ENCODE measurements around the gene DUSP16.

DUSP16 gene

DNA sequence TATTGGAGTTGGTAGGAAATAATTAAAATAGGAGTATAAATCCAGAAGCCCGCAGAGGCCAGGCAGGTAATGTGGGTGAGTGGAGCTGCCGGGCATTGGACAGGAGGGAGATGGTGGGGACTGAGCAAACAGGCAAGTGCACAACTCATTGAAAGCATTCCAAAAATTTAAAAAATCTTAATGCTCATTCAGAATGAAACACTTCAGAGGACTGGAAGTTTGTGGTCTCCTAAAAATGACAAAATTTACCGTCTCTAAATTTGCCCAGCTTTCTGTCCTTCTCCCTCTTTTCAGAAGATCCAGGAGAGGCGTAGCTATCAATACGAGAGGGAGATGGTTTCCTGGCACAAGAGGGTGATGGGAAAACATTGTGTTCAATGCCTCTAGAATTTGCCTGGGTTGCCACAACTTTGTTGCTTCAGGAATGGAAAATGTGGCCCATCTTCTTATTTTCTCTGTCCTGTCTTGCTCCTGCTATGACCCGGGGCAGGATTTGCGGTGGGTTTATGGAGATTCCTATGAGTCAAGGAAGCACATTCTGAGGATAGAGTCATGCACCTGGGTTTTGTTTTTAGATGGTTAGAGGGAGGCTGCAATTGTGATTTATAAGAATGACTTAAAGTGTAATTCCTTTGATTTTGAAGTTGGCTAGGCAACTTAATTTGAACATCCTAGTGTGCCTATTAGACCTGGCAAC, 133.6 kb downstream of the DUSP16 start:
- no peak for DNase-seq

- DNase-seq, result no peak
Observed at GRCh38 chr12:12428047-12428446, 134.6 kb downstream of the DUSP16 start.

- no peak for DNase-seq
Observed at GRCh38 chr12:12427568-12427967, 135.1 kb downstream of the DUSP16 start.

GRCh38 chr12:12425616-12426015, 137.0 kb downstream of the DUSP16 start:
- DNase-seq, result no peak

- DNase-seq, result no peak
Observed at GRCh38 chr12:12425001-12425400, 137.7 kb downstream of the DUSP16 start.

Data from NCI-H1436 treated with DMSO at 0.1 percent for 48 hours (cell line).